Duodenal mucosa (tissue), 2 donors: Measurements from ENCODE around the gene NMRAL1.

Source experiments
- H3K27ac ChIP-seq: one replicate; pipeline ENCODE4 v1.7.0; 2013; ENCODE audit warnings: low read depth, low read length
- H3K27me3 ChIP-seq, 2 donors: one replicate each; pipeline ENCODE4 v1.7.0; 2013; ENCODE audit warnings: low read length in 2 of 2, control low read depth in 1 of 2; ENCODE audit not compliant: insufficient read depth in 2 of 2, control insufficient read depth in 1 of 2
- H3K36me3 ChIP-seq, 2 donors: one replicate each; pipeline ENCODE4 v1.7.0; 2013; ENCODE audit warnings: low read length in 2 of 2, control low read depth in 1 of 2; ENCODE audit not compliant: insufficient read depth in 2 of 2, control insufficient read depth in 1 of 2
- H3K4me1 ChIP-seq, 2 donors: one replicate each; pipeline ENCODE4 v1.7.0; 2013; ENCODE audit warnings: low read length in 2 of 2, control low read depth in 1 of 2; ENCODE audit not compliant: insufficient read depth in 2 of 2, control insufficient read depth in 1 of 2
- H3K4me3 ChIP-seq, 2 donors: one replicate each; pipeline ENCODE4 v1.7.0; 2013; ENCODE audit warnings: low read length in 2 of 2, low read depth in 1 of 2
- H3K9ac ChIP-seq, 2 donors: one replicate each; pipeline ENCODE4 v1.7.0; 2013; ENCODE audit warnings: low read length in 2 of 2, low read depth in 1 of 2
- H3K9me3 ChIP-seq, 2 donors: one replicate each; pipeline ENCODE4 v1.7.0; 2013; ENCODE audit warnings: low read length in 2 of 2, control low read depth in 1 of 2; ENCODE audit not compliant: control insufficient read depth in 1 of 2

Gene NMRAL1

DNA sequence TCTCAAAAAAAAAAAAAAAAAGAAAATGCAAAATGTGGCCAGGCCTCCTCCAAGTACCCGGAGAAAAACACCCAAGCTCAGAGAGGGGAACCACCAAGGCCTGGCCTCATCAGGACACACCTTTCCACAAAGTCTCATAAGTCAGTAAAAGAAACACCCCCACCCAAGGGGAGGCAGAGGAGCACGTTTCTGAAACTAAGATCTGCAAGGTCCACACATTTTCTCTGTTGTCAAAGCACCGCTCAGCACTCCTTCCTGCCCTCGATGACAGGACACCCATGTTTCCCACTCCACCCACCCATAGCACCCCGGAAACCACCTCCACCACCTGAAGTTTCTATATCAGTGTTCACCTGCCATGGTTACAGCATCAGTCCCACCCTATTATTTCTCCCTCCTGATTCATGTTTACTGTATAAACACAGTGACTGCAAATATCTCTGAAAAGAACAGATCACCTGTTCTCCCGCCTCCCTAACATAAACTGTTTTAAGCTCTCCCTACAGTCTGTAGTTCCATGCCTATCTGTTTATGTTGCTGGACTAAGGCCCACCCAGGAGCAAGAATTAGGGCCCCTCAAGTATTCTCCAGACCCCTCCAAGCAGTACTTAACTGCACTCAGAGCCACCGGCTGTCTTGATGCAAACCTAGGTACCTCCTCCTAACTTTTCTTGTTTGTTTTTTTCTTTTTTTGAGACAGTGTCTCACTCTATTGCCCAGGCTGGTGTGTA, 60.1 kb downstream of the NMRAL1 start:
- no peaks in the 10 kb centered on the region for H3K9me3 ChIP-seq
- no peak overlapping the region for H3K27ac ChIP-seq
- peaks cover 7 to 21% of the 10 kb centered on the region in 2 donors for H3K4me1 ChIP-seq
- no peaks in the 10 kb centered on the region for H3K27me3 ChIP-seq
- H3K4me3 ChIP-seq = peak overlapping the region; percentile 82 to 89
- no peak overlapping the region for H3K9ac ChIP-seq
- peaks cover 13 to 37% of the 10 kb centered on the region in 2 donors for H3K36me3 ChIP-seq

DNA sequence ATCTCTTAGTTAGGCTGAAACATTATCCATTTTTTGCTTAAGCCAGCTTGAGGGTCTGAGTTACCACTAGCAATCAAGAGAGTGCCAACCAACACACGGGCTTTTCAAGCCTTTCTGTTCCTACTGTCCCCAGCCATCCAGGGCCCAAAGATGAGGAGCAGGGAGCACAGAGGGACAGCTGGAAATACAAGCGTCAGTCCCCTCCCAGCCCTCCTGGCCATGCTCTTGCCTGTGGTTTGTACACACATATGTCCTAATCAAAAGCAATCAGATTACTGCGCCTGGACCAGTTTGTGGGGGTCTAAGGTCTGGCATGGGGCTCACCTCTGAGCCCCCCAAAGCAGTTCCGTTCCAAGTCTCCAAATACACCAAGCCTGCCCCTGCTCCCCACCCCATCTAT, 61.6 kb downstream of the NMRAL1 start:
- Histone ChIP-seq H3K9ac (no peak overlapping the region), H3K27ac (no peak overlapping the region), H3K36me3 (peaks cover 18 to 50% of the 10 kb centered on the region in 2 donors), H3K9me3 (no peaks in the 10 kb centered on the region), H3K27me3 (no peaks in the 10 kb centered on the region), H3K4me3 (no peak overlapping the region), H3K4me1 (peaks cover 7 to 20% of the 10 kb centered on the region in 2 donors)

DNA sequence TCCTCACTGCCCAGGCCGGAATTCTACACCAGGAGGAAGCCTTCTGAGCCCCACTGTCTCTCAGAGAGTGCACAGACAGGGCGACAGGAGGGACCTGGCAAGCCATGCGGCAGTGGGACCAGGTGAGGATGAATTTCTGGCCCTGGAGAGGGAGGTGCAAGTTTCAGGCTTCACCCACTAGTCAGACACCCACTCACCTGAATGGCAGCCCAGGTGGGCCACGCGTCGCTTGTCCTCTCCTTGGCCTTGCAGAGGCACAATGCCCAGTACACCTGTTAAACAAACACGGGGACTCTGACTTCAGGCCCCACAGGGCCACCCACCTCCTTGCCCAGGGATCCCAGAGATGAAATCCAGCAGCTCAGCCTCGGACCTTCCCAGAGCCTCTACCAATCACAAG, 62.3 kb downstream of the NMRAL1 start:
- Histone ChIP-seq H3K9ac (no peak overlapping the region), H3K27me3 (no peaks in the 10 kb centered on the region), H3K4me1 (peaks cover 7 to 20% of the 10 kb centered on the region in 2 donors), H3K9me3 (no peaks in the 10 kb centered on the region), H3K27ac (no peak overlapping the region), H3K4me3 (no peak overlapping the region), H3K36me3 (peaks cover 24 to 57% of the 10 kb centered on the region in 2 donors)
